GM20000 (cell line): ENCODE results near the gene NARS2.

Experiments
- DNase-seq: peaks from one replicate; pipeline ENCODE4 v3.0.0; 2012; ENCODE audit warnings: low spot score
- CTCF ChIP-seq: IDR thresholded peaks from 2 replicates; pipeline ENCODE4 v1.5.1; 2012; ENCODE audit warnings: mild to moderate bottlenecking, control low read depth; ENCODE audit errors: extremely low read depth, missing control alignments

The NARS2 gene

GRCh38 chr11:78432058-78432515, 142.6 kb downstream of the NARS2 start:
- peak; percentile 19 for TF ChIP-seq CTCF
- DNase-seq, result no peak

GRCh38 chr11:78429660-78430059, 145.0 kb downstream of the NARS2 start:
- TF ChIP-seq CTCF, result no peak
- DNase-seq, result no peak

GRCh38 chr11:78429209-78429608, 145.5 kb downstream of the NARS2 start:
- no peak for DNase-seq
- no peak for TF ChIP-seq CTCF

GRCh38 chr11:78428773-78429172, 145.9 kb downstream of the NARS2 start:
- no peak for DNase-seq
- no peak for TF ChIP-seq CTCF

GRCh38 chr11:78428266-78428636, 146.4 kb downstream of the NARS2 start:
- no peak for DNase-seq
- no peak for TF ChIP-seq CTCF

- DNase-seq, result peak; percentile 30
- no peak for TF ChIP-seq CTCF
These were observed 146.9 kb downstream of the NARS2 start for GRCh38 chr11:78427615-78428265.

GRCh38 chr11:78426845-78427244, 147.8 kb downstream of the NARS2 start:
- no peak for DNase-seq
- no peak for TF ChIP-seq CTCF
